ENCODE measurements around the gene CAPSL.

GRCh38 chr5:35861718-35862117, 76.7 kb downstream of the CAPSL start:
- TF ChIP-seq CTCF (IDR thresholded peaks at IDR 0.05) (no peak), POLR2A (IDR thresholded peaks at IDR 0.05) (no peak)

Measured in uterus (tissue), 2 donors.